WERI-Rb-1 (cell line): Measurements from ENCODE around the gene SERPING1.

Experiments
- DNase-seq: peaks from one replicate; pipeline ENCODE4 v3.0.0-alpha.2; 2020
- H3K27ac ChIP-seq: fragments of 250-450 bp; sonication (Bioruptor Pico); 2 replicates; pipeline ENCODE4 v1.5.1; 2020; ENCODE audit warnings: mild to moderate bottlenecking, moderate library complexity
- H3K27me3 ChIP-seq: fragments of 250-450 bp; sonication (Bioruptor Pico); 2 replicates; pipeline ENCODE4 v1.5.1; 2021; ENCODE audit warnings: mild to moderate bottlenecking, low read depth, moderate library complexity; ENCODE audit not compliant: insufficient read depth, severe bottlenecking
- H3K36me3 ChIP-seq: fragments of 250-450 bp; sonication (Bioruptor Pico); 2 replicates; pipeline ENCODE4 v1.5.1; 2020; ENCODE audit warnings: mild to moderate bottlenecking, moderate library complexity
- H3K4me3 ChIP-seq: 2 replicates; pipeline ENCODE4 v1.5.1; 2011; ENCODE audit warnings: low read depth, mild to moderate bottlenecking, control low read depth, low read length
- H3K9me3 ChIP-seq: fragments of 250-450 bp; sonication (Bioruptor Pico); 2 replicates; pipeline ENCODE4 v1.5.1; 2021; ENCODE audit warnings: mild to moderate bottlenecking, moderate library complexity; ENCODE audit not compliant: severe bottlenecking
- CTCF ChIP-seq: IDR thresholded peaks from 2 replicates; pipeline ENCODE4 v1.5.1; 2011; ENCODE audit warnings: low read depth, mild to moderate bottlenecking, control low read depth, inconsistent platforms, low read length

Gene SERPING1

DNA sequence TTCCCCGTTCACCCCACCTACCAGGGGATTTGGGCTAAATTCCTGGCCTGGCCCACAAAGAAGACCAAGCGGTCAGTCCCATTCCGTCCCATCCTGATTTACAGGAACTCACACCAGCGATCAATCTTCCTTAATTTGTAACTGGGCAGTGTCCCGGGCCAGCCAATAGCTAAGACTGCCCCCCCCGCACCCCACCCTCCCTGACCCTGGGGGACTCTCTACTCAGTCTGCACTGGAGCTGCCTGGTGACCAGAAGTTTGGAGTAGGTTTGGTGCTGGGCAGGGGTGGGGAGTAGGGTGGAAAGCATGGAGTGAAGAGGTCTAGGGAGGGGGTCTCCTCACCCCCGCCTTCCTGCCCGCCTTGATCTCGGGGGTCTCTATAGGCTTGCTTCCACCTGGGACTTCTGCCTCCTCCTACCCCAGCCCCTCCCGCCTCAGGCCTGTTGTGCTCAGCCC lies at the start of gene SERPING1:
Gene SERPING1, plus strand, starts transcription at position 225 of the 455 bp plus-strand sequence. CDS start 586 bp downstream, outside the sequence.
- no peak within 1 kb of the TSS for H3K27ac ChIP-seq
- H3K9me3 ChIP-seq = no peaks in the 10 kb centered on the region
- DNase-seq = no peak
- no peak for TF ChIP-seq CTCF
- peaks cover 88% of the 10 kb centered on the region for H3K27me3 ChIP-seq
- no peak within 1 kb of the TSS; the same call in 1 of the 2 replicates for H3K4me3 ChIP-seq
- no peaks in the 10 kb centered on the region for H3K36me3 ChIP-seq

GRCh38 chr11:57547854-57548377 lies 49.6 kb upstream of the SERPING1 start:
- Histone ChIP-seq H3K4me3 (no peak overlapping the region), H3K27ac (no peak overlapping the region), H3K9me3 (no peaks in the 10 kb centered on the region), H3K36me3 (no peaks in the 10 kb centered on the region), H3K27me3 (peaks cover 2% of the 10 kb centered on the region)
- no peak for TF ChIP-seq CTCF
- no peak for DNase-seq

GRCh38 chr11:57549983-57550382 lies 47.5 kb upstream of the SERPING1 start:
- H3K4me3 ChIP-seq = no peak overlapping the region
- no peaks in the 10 kb centered on the region for H3K27me3 ChIP-seq
- H3K9me3 ChIP-seq = no peaks in the 10 kb centered on the region
- H3K36me3 ChIP-seq = no peaks in the 10 kb centered on the region
- DNase-seq = no peak
- TF ChIP-seq CTCF = no peak
- H3K27ac ChIP-seq = no peak overlapping the region

DNA sequence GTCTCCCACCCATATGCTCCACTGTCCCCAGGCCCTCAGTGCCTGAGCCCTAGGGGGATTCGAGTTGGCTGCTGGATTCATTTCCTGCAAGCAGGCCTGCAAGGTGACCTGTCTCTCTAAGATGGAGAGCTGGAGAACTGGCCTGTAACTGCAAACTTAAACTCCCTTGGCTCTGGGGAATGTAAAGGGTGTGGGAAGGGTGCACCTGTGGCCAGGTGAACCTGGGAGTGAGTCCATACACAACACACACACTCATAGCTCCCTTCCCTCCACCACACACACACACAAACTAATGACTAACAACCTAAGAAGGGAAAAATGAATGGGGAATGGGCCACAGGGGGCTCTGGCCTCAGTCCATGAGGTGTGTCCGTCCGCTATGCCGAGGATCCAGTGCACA lies 45.5 kb upstream of the SERPING1 start:
- Histone ChIP-seq H3K27ac (no peak overlapping the region), H3K36me3 (no peaks in the 10 kb centered on the region), H3K9me3 (no peaks in the 10 kb centered on the region)

GRCh38 chr11:57552479-57552878 lies 45.0 kb upstream of the SERPING1 start:
- H3K27me3 ChIP-seq = no peaks in the 10 kb centered on the region
- H3K36me3 ChIP-seq = no peaks in the 10 kb centered on the region
- DNase-seq = no peak
- H3K9me3 ChIP-seq = no peaks in the 10 kb centered on the region
- no peak overlapping the region for H3K27ac ChIP-seq
- no peak overlapping the region for H3K4me3 ChIP-seq
- no peak for TF ChIP-seq CTCF

More for the DNA sequence above, 45.5 kb upstream of the SERPING1 start:
- no peak overlapping the region for H3K4me3 ChIP-seq
- TF ChIP-seq CTCF = no peak
- no peaks in the 10 kb centered on the region for H3K27me3 ChIP-seq
- no peak for DNase-seq

GRCh38 chr11:57555393-57555792 lies 42.1 kb upstream of the SERPING1 start:
- H3K27me3 ChIP-seq = no peaks in the 10 kb centered on the region
- no peak for TF ChIP-seq CTCF
- no peak overlapping the region for H3K4me3 ChIP-seq
- H3K9me3 ChIP-seq = no peaks in the 10 kb centered on the region
- no peak overlapping the region for H3K27ac ChIP-seq
- no peak for DNase-seq
- H3K36me3 ChIP-seq = no peaks in the 10 kb centered on the region
